HepG2 (cell line): ENCODE results near the gene API5. TPM values are rescaled to one million over a fixed set of nuclear protein-coding genes. Genes with fewer than 3 reads are reported as not detected.

ENCODE experiments used
- ADNP ChIP-seq: sonication (generic); formaldehyde crosslinking; IDR thresholded peaks from 2 replicates; pipeline ENCODE4 v1.4.0; 2020; ENCODE audit warnings: missing genetic modification reagents
- ATF6 ChIP-seq: sonication (generic); formaldehyde crosslinking; conservative IDR thresholded peaks from 2 replicates; pipeline ENCODE4 v1.4.0; 2020; ENCODE audit warnings: missing genetic modification reagents
- HBP1 ChIP-seq: IDR thresholded peaks from 2 replicates; pipeline ENCODE4 v1.6.1; 2016; ENCODE audit warnings: low read depth, control low read depth
- HNRNPK ChIP-seq: fragments of 200-400 bp; formaldehyde crosslinking; IDR thresholded peaks from 2 replicates; pipeline ENCODE4 v1.6.1; 2018; ENCODE audit warnings: low read length, low read depth, moderate library complexity, mild to moderate bottlenecking; ENCODE audit not compliant: poor library complexity, severe bottlenecking
- IRF1 ChIP-seq: sonication (generic); formaldehyde crosslinking; IDR thresholded peaks from 2 replicates; pipeline ENCODE4 v1.4.0; 2020; ENCODE audit warnings: low read depth, mild to moderate bottlenecking, missing genetic modification reagents
- LBX2 ChIP-seq: sonication (generic); formaldehyde crosslinking; IDR thresholded peaks from 2 replicates; pipeline ENCODE4 v1.5.0; 2020; ENCODE audit warnings: missing genetic modification reagents, mild to moderate bottlenecking, borderline replicate concordance
- MEF2D ChIP-seq: sonication (generic); formaldehyde crosslinking; IDR thresholded peaks from 2 replicates; pipeline ENCODE4 v1.5.1; 2020; ENCODE audit warnings: mild to moderate bottlenecking, missing genetic modification reagents
- MZF1 ChIP-seq: sonication (generic); formaldehyde crosslinking; IDR thresholded peaks from 2 replicates; pipeline ENCODE4 v1.8.1; 2023; ENCODE audit warnings: mild to moderate bottlenecking, missing genetic modification reagents, borderline replicate concordance
- RCOR2 ChIP-seq: IDR thresholded peaks from 2 replicates; pipeline ENCODE4 v1.6.1; 2016; ENCODE audit warnings: missing biosample characterization, missing genetic modification reagents
- REL ChIP-seq: sonication (generic); formaldehyde crosslinking; conservative IDR thresholded peaks from 2 replicates; pipeline ENCODE4 v1.8.0; 2022; ENCODE audit warnings: mild to moderate bottlenecking, missing genetic modification reagents, moderate library complexity
- SNAI1 ChIP-seq: sonication (generic); formaldehyde crosslinking; IDR thresholded peaks from 2 replicates; pipeline ENCODE4 v1.5.0; 2020; ENCODE audit warnings: mild to moderate bottlenecking, missing genetic modification reagents, borderline replicate concordance
- THYN1 ChIP-seq: sonication (generic); formaldehyde crosslinking; IDR thresholded peaks from 2 replicates; pipeline ENCODE4 v1.8.1; 2023; ENCODE audit warnings: low read depth, mild to moderate bottlenecking, moderate library complexity, missing genetic modification reagents, borderline replicate concordance
- ZBTB3 ChIP-seq: sonication (generic); formaldehyde crosslinking; IDR thresholded peaks from 2 replicates; pipeline ENCODE4 v1.4.0; 2020; ENCODE audit warnings: low read depth, mild to moderate bottlenecking, moderate library complexity, missing genetic modification reagents, borderline replicate concordance
- ZNF180 ChIP-seq: sonication (generic); formaldehyde crosslinking; IDR thresholded peaks from 2 replicates; pipeline ENCODE4 v1.4.0; 2020; ENCODE audit warnings: low read depth, missing genetic modification reagents, borderline replicate concordance
- ZNF251 ChIP-seq: sonication (generic); formaldehyde crosslinking; IDR thresholded peaks from 2 replicates; pipeline ENCODE4 v1.9.0; 2021; ENCODE audit warnings: mild to moderate bottlenecking, missing genetic modification reagents
- ZNF335 ChIP-seq: sonication (generic); formaldehyde crosslinking; IDR thresholded peaks from 2 replicates; pipeline ENCODE4 v1.4.0; 2020; ENCODE audit warnings: missing genetic modification reagents
- ZNF512B ChIP-seq: sonication (generic); formaldehyde crosslinking; IDR thresholded peaks from 2 replicates; pipeline ENCODE4 v1.5.1; 2020; ENCODE audit warnings: missing genetic modification reagents, mild to moderate bottlenecking, borderline replicate concordance
- ZNF670 ChIP-seq: sonication (generic); formaldehyde crosslinking; IDR thresholded peaks from 2 replicates; pipeline ENCODE4 v1.8.0; 2022; ENCODE audit warnings: mild to moderate bottlenecking, missing genetic modification reagents, borderline replicate concordance
- ZNF7 ChIP-seq: IDR thresholded peaks from 2 replicates; pipeline ENCODE4 v1.6.1; 2016; ENCODE audit warnings: missing biosample characterization, missing genetic modification reagents
- ZNF720 ChIP-seq: sonication (generic); formaldehyde crosslinking; IDR thresholded peaks from 2 replicates; pipeline ENCODE4 v1.4.0; 2020; ENCODE audit warnings: missing genetic modification reagents
- ZNF749 ChIP-seq: sonication (generic); formaldehyde crosslinking; IDR thresholded peaks from 2 replicates; pipeline ENCODE4 v1.8.0; 2022; ENCODE audit warnings: mild to moderate bottlenecking, missing genetic modification reagents, moderate library complexity, borderline replicate concordance
- polyA plus RNA-seq, 8 experiments: library from polyadenylated mRNA; depleted of rRNA in 3 of 8; stranded (reverse) in 7 of 8; unstranded in 1 of 8; fragments of >200 nt; fragmentation: Illumina TruSeq in 4 of 8; extraction: Trizol in 4 of 8; gene quantifications; 2 replicates each; pipeline versions ENCODE4 v1.2.1 to v1.2.3, GENCODE V29; 2011 to 2016; ENCODE audit warnings: low read depth in 4 of 8, missing spikeins in 1 of 8, mixed read lengths in 1 of 8; ENCODE audit not compliant: insufficient read depth in 1 of 8
- total RNA-seq, 5 experiments: library from RNA; depleted of rRNA; stranded (reverse); fragments of >200 nt; fragmentation: Illumina TruSeq; extraction: Trizol; gene quantifications; 2 replicates each; pipeline ENCODE4 v1.2.3, GENCODE V29; 2016; ENCODE audit warnings: low read depth in 1 of 5

The API5 gene
- total and polyA plus RNA-seq, 2 of the 13 experiments (the other 11 are each of a cell fraction or from before 2014, with no cell fraction given) = 21.6 to 59.0 TPM

GRCh38 chr11:43311791-43312607 is at the start of gene API5 (continued):
- TF ChIP-seq ZNF7 (no peak), HBP1 (CRISPR knock-in tag) (0 out of 2 replicates have a peak, but pooled peaks have one; percentile 41), THYN1 (CRISPR knock-in tag) (no peak), ZNF720 (CRISPR knock-in tag) (no peak), ZNF251 (CRISPR knock-in tag) (no peak), ZNF749 (CRISPR knock-in tag) (no peak), ZBTB3 (CRISPR knock-in tag) (no peak), ADNP (CRISPR knock-in tag) (no peak), HNRNPK (peak; percentile 52), REL (no peak), MEF2D (CRISPR knock-in tag) (peak; percentile 60; the same call in 1 of the 2 replicates), ZNF670 (no peak), ZNF335 (CRISPR knock-in tag) (peak; percentile 40; the same call in 1 of the 2 replicates), RCOR2 (CRISPR knock-in tag) (no peak), LBX2 (no peak), IRF1 (CRISPR knock-in tag) (no peak), SNAI1 (CRISPR knock-in tag) (peak; percentile 50; the same call in 1 of the 2 replicates), ZNF512B (CRISPR knock-in tag) (no peak; the same call in 1 of the 2 replicates), MZF1 (CRISPR knock-in tag) (no peak; the same call in 1 of the 2 replicates), ATF6 (CRISPR knock-in tag) (no peak), ZNF180 (CRISPR knock-in tag) (no peak)
